Body of pancreas (tissue), 4 donors: Measurements from ENCODE around the gene POR.

Source experiments
- POLR2A ChIP-seq, 3 donors: fragments of 450-650 bp; IDR thresholded peaks; one replicate each; pipeline ENCODE4 v1.6.1; 2016; ENCODE audit warnings: antibody characterized with exemption in 3 of 3, mild to moderate bottlenecking in 2 of 3
- TF ChIP-seq, protein P1 (sequence below), 7 experiments: fragments of 450-650 bp in 4 of 7; fragments of 200-600 bp in 3 of 7; sonication (generic) in 3 of 7; IDR thresholded peaks; one replicate each; pipeline ENCODE4 v1.5.1; 2016 to 2019; ENCODE audit warnings: antibody characterized with exemption in 7 of 7

DNA sequence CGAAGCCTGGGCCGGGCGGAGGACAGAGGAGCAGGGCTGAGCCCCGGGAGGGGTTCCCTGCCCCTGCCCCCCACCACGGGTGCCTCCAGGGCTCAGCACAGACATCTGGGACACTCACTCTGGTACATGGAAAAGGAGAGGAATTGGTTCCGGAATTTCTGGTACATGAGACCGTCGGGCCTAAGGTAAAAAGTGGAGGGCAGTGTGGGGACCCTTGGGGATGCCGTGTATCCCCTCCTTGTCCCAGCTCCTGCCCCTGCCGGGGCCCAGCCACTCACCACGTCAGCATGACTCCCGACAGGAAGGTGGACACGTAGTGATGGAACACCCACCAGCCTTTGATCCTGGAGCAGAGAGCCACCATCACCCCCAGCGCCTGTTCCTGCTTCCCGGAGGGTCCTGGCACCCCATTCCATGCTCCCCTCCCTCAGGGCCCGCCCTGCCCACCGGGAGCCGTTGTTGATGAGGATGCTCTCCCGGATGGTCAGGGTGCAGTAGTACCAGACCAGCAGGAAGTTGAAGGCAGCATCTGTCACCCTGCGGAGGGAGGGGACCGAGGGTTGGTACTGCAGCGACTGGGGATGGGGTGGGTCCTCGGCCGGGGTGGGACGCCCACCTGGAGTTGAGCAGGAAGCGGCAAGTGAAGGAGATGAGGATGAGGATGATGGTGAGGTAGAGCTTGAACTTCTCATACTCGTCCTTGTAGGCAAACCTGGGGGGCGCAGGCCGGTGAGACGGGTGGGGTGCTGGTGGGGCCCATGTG lies 73.0 kb downstream of the POR start:
- TF ChIP-seq, protein P1, sequence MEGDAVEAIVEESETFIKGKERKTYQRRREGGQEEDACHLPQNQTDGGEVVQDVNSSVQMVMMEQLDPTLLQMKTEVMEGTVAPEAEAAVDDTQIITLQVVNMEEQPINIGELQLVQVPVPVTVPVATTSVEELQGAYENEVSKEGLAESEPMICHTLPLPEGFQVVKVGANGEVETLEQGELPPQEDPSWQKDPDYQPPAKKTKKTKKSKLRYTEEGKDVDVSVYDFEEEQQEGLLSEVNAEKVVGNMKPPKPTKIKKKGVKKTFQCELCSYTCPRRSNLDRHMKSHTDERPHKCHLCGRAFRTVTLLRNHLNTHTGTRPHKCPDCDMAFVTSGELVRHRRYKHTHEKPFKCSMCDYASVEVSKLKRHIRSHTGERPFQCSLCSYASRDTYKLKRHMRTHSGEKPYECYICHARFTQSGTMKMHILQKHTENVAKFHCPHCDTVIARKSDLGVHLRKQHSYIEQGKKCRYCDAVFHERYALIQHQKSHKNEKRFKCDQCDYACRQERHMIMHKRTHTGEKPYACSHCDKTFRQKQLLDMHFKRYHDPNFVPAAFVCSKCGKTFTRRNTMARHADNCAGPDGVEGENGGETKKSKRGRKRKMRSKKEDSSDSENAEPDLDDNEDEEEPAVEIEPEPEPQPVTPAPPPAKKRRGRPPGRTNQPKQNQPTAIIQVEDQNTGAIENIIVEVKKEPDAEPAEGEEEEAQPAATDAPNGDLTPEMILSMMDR (IDR thresholded peaks at IDR 0.05): no peak
- TF ChIP-seq POLR2A (IDR thresholded peaks at IDR 0.05): no peak
